Measurements from ENCODE around the gene KIRREL2. TPM values are rescaled to one million over a fixed set of nuclear protein-coding genes. Genes with fewer than 3 reads are reported as not detected.
"Not testable (repeated sequence)": the region's sequence is repeated elsewhere in the genome, so short reads cannot be mapped to it uniquely, and the experiment has no call there.

The KIRREL2 gene
- total and polyA plus RNA-seq, 4 donors, result 1.1 to 3.5 (median 2.4) TPM

- 79% methylated on average over 3 of the region's 3 CpGs for WGBS (ENCODE audit: insufficient coverage)
- no peaks in the 10 kb centered on the region for H3K27me3 ChIP-seq (ENCODE audit: control insufficient read depth, insufficient read depth, low read length)
- H3K4me3 ChIP-seq (ENCODE audit: low read depth, low read length), result no peak overlapping the region
Measured at GRCh38 chr19:35822579-35822978, 34.1 kb upstream of the KIRREL2 start.

DNA sequence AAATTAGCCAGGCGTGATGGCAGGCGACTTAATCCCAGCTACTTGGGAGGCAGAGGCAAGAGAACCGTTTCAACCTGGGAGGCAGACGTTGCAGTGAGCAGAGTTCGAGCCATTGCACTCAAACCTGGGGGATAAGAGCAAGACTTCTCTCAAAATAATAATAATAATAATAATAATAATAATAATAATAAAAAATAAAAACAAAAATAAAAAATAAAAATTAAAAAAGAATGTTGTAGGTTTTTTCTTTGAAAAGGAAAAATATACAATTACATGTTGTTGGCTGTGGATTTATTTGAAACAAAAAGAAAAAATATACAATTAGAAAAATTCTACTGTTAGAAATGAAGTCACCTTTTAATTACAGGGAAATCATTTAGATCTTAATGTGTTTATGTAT is 32.6 kb upstream of the KIRREL2 start:
- WGBS (ENCODE audit: insufficient coverage), result no CpG with 5 or more reads among the region's 5 CpGs
- H3K36me3 ChIP-seq (ENCODE audit: control insufficient read depth, insufficient read depth, low read length), result no peaks in the 10 kb centered on the region
- H3K4me3 ChIP-seq (ENCODE audit: low read depth, low read length), result no peak overlapping the region
- DNase-seq (ENCODE audit: low read depth in 4 of 6, low spot score in 6 of 6), result no peak
- no peak overlapping the region for H3K27ac ChIP-seq (ENCODE audit: low read depth, low read length)
- no peaks in the 10 kb centered on the region for H3K9me3 ChIP-seq (ENCODE audit: control insufficient read depth, insufficient read depth, low read length)
- no peaks in the 10 kb centered on the region for H3K4me1 ChIP-seq (ENCODE audit: control insufficient read depth, insufficient read depth, low read length)
- no peaks in the 10 kb centered on the region for H3K27me3 ChIP-seq (ENCODE audit: control insufficient read depth, insufficient read depth, low read length)

More at GRCh38 chr19:35822579-35822978, 34.1 kb upstream of the KIRREL2 start:
- Histone ChIP-seq H3K9me3 (ENCODE audit: control insufficient read depth, insufficient read depth, low read length) (no peaks in the 10 kb centered on the region), H3K36me3 (ENCODE audit: control insufficient read depth, insufficient read depth, low read length) (no peaks in the 10 kb centered on the region), H3K27ac (ENCODE audit: low read depth, low read length) (no peak overlapping the region), H3K4me1 (ENCODE audit: control insufficient read depth, insufficient read depth, low read length) (no peaks in the 10 kb centered on the region)
- no peak for DNase-seq (ENCODE audit: low read depth in 4 of 6, low spot score in 6 of 6)

- DNase-seq (ENCODE audit: low read depth in 4 of 6, low spot score in 6 of 6), result peak; percentile 15 to 81 (median 46)
- no peaks in the 10 kb centered on the region for H3K36me3 ChIP-seq (ENCODE audit: control insufficient read depth, insufficient read depth, low read length)
- H3K27ac ChIP-seq (ENCODE audit: low read depth, low read length), result no peak overlapping the region
- no peak overlapping the region for H3K4me3 ChIP-seq (ENCODE audit: low read depth, low read length)
- WGBS (ENCODE audit: insufficient coverage), result 14% methylated on average over 9 of the region's 12 CpGs
- H3K27me3 ChIP-seq (ENCODE audit: control insufficient read depth, insufficient read depth, low read length), result peaks cover 9% of the 10 kb centered on the region
- no peaks in the 10 kb centered on the region for H3K9me3 ChIP-seq (ENCODE audit: control insufficient read depth, insufficient read depth, low read length)
- H3K4me1 ChIP-seq (ENCODE audit: control insufficient read depth, insufficient read depth, low read length), result no peaks in the 10 kb centered on the region
Measured at GRCh38 chr19:35828692-35829301, 27.9 kb upstream of the KIRREL2 start.

GRCh38 chr19:35830986-35831385 is 25.7 kb upstream of the KIRREL2 start:
- DNase-seq (ENCODE audit: low read depth in 4 of 6, low spot score in 6 of 6), result no peak
- no peaks in the 10 kb centered on the region for H3K4me1 ChIP-seq (ENCODE audit: control insufficient read depth, insufficient read depth, low read length)
- H3K27ac ChIP-seq (ENCODE audit: low read depth, low read length), result no peak overlapping the region
- 74% methylated on average over 10 of the region's 18 CpGs for WGBS (ENCODE audit: insufficient coverage)
- H3K27me3 ChIP-seq (ENCODE audit: control insufficient read depth, insufficient read depth, low read length), result peaks cover 9% of the 10 kb centered on the region
- H3K9me3 ChIP-seq (ENCODE audit: control insufficient read depth, insufficient read depth, low read length), result no peaks in the 10 kb centered on the region
- H3K4me3 ChIP-seq (ENCODE audit: low read depth, low read length), result no peak overlapping the region
- H3K36me3 ChIP-seq (ENCODE audit: control insufficient read depth, insufficient read depth, low read length), result no peaks in the 10 kb centered on the region

DNA sequence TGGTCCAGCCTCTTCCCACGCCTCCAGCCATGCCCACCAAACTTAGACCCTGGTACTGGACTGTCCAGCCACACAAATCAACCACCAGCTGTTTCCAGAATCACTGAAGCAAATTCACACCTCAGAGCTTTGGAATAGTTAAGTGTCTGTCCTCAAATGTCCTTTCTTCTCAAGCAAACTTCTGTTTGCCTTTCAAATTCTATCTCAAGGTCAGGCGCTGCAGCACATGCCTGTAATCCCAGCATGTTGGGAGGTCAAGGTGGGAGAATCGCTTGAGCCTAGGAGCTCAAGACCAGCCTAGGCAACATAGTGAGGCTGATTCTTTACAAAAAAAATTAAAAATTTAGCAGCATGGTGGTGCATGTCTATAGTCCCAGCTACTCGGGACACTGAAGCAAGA is 24.7 kb upstream of the KIRREL2 start:
- WGBS (ENCODE audit: insufficient coverage), result 59% methylated on average over 2 of the region's 4 CpGs
- Histone ChIP-seq H3K4me3 (ENCODE audit: low read depth, low read length) (no peak overlapping the region), H3K27ac (ENCODE audit: low read depth, low read length) (no peak overlapping the region), H3K27me3 (ENCODE audit: control insufficient read depth, insufficient read depth, low read length) (peaks cover 9% of the 10 kb centered on the region), H3K36me3 (ENCODE audit: control insufficient read depth, insufficient read depth, low read length) (no peaks in the 10 kb centered on the region), H3K9me3 (ENCODE audit: control insufficient read depth, insufficient read depth, low read length) (no peaks in the 10 kb centered on the region), H3K4me1 (ENCODE audit: control insufficient read depth, insufficient read depth, low read length) (no peaks in the 10 kb centered on the region)
- DNase-seq (ENCODE audit: low read depth in 4 of 6, low spot score in 6 of 6), result no peak

DNA sequence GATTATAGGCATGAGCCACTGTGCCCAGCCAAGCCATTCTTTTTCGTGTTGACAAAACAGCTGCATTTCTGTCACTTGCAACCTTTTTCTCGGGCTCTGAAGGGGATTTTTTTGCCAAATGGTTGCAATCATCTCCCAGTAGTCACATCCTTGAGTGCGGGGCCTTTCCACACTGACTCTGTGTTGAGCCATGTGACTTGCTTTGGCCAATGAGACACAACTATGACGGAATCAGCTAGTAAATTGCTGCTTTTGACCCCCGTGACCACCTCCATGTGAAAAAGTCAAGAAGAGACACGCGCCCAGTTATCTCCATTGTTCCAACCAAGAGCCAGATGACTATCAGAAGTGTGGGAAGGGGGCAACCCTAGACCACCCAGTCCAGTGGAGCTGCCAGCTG is 22.7 kb upstream of the KIRREL2 start:
- Histone ChIP-seq H3K27ac (ENCODE audit: low read depth, low read length) (no peak overlapping the region), H3K36me3 (ENCODE audit: control insufficient read depth, insufficient read depth, low read length) (no peaks in the 10 kb centered on the region), H3K9me3 (ENCODE audit: control insufficient read depth, insufficient read depth, low read length) (peaks cover 2% of the 10 kb centered on the region), H3K4me3 (ENCODE audit: low read depth, low read length) (no peak overlapping the region), H3K27me3 (ENCODE audit: control insufficient read depth, insufficient read depth, low read length) (peaks cover 9% of the 10 kb centered on the region), H3K4me1 (ENCODE audit: control insufficient read depth, insufficient read depth, low read length) (no peaks in the 10 kb centered on the region)
- 56% methylated on average over 7 of the region's 7 CpGs for WGBS (ENCODE audit: insufficient coverage)
- peak in 1 of 6 donors; percentile 8 for DNase-seq (ENCODE audit: low read depth in 4 of 6, low spot score in 6 of 6)

DNA sequence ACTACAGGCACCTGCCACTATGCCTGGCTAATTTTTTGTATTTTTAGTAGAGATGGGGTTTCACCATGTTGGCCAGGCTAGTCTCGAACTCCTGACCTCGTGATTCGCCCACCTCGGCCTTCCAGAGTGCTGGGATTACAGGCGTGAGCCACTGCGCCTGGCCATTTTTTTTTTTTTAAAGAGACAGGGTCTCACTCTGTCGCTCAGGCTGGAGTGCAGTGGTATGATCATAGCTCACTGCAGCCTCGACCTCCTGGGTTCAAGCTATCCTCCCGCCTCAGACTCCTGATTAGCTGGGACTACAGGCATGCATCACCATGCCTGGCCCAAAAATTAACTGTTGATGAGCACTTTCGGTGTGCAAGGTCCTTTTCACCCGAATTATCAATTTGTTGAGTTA is 20.6 kb upstream of the KIRREL2 start:
- H3K4me3 ChIP-seq (ENCODE audit: low read depth, low read length); H3K36me3 ChIP-seq (ENCODE audit: control insufficient read depth, insufficient read depth, low read length); DNase-seq (ENCODE audit: low read depth in 4 of 6, low spot score in 6 of 6); H3K27ac ChIP-seq (ENCODE audit: low read depth, low read length); H3K9me3 ChIP-seq (ENCODE audit: control insufficient read depth, insufficient read depth, low read length); H3K27me3 ChIP-seq (ENCODE audit: control insufficient read depth, insufficient read depth, low read length); H3K4me1 ChIP-seq (ENCODE audit: control insufficient read depth, insufficient read depth, low read length): not testable (repeated sequence)
- WGBS (ENCODE audit: insufficient coverage), result 57% methylated on average over 10 of the region's 11 CpGs

DNA sequence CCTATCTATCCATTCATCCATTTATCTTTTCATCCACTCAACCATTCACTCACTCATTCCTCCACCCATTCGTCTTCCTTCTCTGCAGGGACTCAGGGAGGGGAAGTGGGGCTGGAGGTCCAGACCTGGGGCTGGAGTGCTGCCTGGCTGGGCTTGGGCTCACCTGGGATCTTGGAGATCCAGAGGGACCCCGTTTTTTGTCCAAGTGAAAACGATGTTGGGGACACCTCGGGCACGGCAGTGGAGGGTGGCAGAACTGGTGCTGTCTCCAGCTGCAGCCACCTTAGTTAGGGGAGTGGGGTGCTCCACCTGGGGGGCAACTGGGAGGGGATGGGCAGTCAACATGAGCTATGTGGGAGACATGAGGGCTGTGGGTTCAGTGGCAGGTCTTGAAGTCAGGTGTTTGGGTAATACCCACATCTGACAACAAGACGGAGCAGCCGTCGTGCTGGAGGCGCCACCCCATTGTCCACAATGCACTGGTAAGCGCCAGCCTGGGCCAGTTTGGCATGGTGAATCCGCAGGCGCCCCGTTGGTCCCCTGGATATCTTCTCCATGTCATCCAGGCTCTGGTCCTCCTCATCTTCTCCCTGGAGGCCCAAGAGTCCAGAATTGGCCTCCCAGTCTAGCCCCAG is 14.6 kb upstream of the KIRREL2 start:
- Histone ChIP-seq H3K9me3 (ENCODE audit: control insufficient read depth, insufficient read depth, low read length) (peaks cover 2% of the 10 kb centered on the region), H3K27ac (ENCODE audit: low read depth, low read length) (no peak overlapping the region), H3K36me3 (ENCODE audit: control insufficient read depth, insufficient read depth, low read length) (no peaks in the 10 kb centered on the region), H3K4me3 (ENCODE audit: low read depth, low read length) (no peak overlapping the region), H3K27me3 (ENCODE audit: control insufficient read depth, insufficient read depth, low read length) (peaks cover 40% of the 10 kb centered on the region), H3K4me1 (ENCODE audit: control insufficient read depth, insufficient read depth, low read length) (peaks cover 21% of the 10 kb centered on the region)
- no peak for DNase-seq (ENCODE audit: low read depth in 4 of 6, low spot score in 6 of 6)
- 83% methylated on average over 12 of the region's 13 CpGs for whole genome bisulfite sequencing (ENCODE audit: insufficient coverage)

- H3K4me1 ChIP-seq (ENCODE audit: control insufficient read depth, insufficient read depth, low read length), result peaks cover 21% of the 10 kb centered on the region
- no peaks in the 10 kb centered on the region for H3K36me3 ChIP-seq (ENCODE audit: control insufficient read depth, insufficient read depth, low read length)
- no peak overlapping the region for H3K27ac ChIP-seq (ENCODE audit: low read depth, low read length)
- 89% methylated on average over 4 of the region's 4 CpGs for WGBS (ENCODE audit: insufficient coverage)
- H3K4me3 ChIP-seq (ENCODE audit: low read depth, low read length), result no peak overlapping the region
- H3K9me3 ChIP-seq (ENCODE audit: control insufficient read depth, insufficient read depth, low read length), result peaks cover 2% of the 10 kb centered on the region
- H3K27me3 ChIP-seq (ENCODE audit: control insufficient read depth, insufficient read depth, low read length), result peaks cover 41% of the 10 kb centered on the region
- DNase-seq (ENCODE audit: low read depth in 4 of 6, low spot score in 6 of 6), result no peak
Measured at GRCh38 chr19:35842666-35843272, 13.9 kb upstream of the KIRREL2 start.
